GM19240 (cell line): Measurements from ENCODE around the gene ATP13A4.
"Not testable (repeated sequence)": the region's sequence is repeated elsewhere in the genome, so short reads cannot be mapped to it uniquely, and the experiment has no call there.

Source experiments
- DNase-seq: peaks from one replicate; pipeline ENCODE4 v3.0.0; 2011; ENCODE audit warnings: low spot score; ENCODE audit not compliant: insufficient read length

Gene ATP13A4

GRCh38 chr3:193559100-193559499 is 4.4 kb upstream of the ATP13A4 start:
- DNase-seq, result no peak

GRCh38 chr3:193556841-193557240 is 2.1 kb upstream of the ATP13A4 start:
- DNase-seq, result no peak

DNA sequence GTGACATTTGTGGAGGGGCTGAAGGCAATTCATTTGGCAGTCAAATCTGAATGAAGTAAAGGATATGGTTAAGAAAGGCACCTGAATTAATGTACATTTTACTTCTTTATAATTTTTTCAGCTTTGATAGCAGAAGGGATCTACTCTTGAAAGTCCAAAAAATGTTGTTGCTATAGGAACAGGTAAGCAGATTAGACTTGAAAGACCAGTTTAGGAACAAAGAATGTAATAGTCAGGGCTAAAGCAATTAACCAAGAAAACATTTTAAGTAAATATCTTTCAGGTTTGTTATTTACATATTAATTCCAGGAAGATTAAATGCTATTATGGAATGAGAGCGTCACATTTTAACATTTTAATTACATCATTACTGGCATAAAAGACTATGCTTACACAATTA is 1.1 kb downstream of the ATP13A4 start:
- DNase-seq, result no peak

DNA sequence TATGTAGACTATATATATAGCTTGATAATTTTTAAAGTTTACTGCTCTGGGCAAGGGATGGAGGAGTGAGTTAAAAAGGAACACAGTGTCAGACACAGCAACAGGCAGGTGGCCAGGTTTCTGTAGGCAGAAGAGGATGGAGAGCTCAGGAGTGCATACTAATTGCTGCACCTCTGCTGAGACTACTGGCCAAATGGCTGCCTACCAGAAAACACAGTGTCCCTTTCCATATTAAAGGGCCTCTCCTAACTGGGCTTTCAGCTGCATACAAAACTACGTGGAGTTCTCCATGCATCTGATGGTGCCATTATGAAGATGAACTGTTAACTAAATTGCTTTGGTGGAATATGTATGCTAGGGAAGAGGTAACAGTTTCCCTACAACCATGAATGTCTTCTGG is 1.8 kb downstream of the ATP13A4 start:
- DNase-seq, result no peak

DNA sequence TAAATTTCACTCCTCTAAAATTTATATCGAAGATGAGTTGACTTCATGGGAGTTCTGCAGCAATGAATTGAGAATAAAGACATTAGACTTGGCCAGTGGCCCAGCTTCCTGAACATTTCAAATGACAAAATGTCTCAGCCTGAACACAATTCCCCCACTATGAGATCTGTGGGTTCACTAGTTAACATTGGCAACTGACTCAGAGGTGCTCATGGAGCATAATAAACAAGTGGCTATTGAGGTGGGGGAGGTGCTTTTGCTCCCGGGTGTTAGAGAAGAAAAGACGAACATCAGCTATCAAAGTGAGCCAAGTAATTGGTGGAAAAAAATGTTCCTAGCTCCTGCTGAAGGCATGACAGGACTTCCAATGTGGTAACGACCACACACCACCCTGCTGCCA is 6.3 kb downstream of the ATP13A4 start:
- DNase-seq, result no peak

DNA sequence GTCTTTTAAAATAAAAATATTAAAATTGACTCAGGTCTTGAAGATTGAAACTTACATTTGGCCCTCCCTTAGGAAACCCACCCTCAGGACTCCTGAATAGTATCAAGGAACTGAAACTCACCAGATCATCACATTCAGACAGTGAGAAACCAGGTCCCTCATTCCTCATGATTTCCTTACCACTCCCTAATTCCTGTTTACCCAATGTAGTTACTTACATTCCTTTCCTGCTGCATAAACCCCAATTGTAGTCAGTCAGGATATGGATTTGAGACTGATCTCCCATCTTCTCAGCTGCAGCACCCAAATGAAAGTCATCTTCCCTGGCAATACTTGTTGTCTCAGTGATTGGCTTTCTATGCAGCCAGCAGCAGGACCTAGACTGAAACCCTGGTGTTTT is 8.6 kb downstream of the ATP13A4 start:
- DNase-seq, result no peak

DNA sequence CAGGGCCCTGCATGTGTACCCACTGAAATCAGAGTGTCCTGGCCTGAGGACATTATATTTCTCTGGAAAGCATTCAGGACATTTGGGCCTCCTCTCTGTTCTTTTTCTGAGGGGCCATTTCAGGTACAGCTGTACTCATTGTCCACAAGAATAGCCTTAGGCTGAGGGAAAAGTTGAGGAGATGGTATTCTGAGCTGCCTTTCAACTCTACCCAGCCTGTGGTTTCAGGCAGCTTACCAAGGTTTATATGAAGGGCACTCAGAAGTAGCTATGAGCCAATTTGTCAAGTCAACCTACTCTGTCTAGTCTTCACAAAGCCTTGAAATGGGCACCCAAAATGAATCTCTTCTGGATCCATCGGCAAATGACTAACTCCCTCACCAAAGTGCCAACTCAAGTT is 9.4 kb downstream of the ATP13A4 start:
- DNase-seq, result no peak

DNA sequence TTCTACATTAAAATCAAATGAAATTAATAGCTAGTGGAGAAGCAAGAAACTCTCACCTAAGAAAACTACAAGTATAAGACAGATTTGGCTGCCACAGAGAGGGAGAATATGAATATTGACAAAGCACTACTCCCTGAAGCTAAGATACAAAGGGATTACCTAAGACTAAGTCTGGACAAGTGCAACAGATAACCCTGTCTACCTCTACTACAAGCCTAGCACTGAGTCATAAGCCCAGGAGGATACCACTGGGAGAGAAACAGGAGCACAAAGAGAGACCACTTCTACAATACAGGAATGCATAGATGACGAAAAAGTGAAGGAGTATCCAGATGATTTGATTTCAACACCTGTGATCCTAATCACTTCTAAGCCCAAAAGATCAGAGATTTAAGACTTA is 10.4 kb downstream of the ATP13A4 start:
- no peak for DNase-seq

- DNase-seq, result no peak
Observed at GRCh38 chr3:193530231-193531165, 24.2 kb downstream of the ATP13A4 start.

- DNase-seq, result not testable (repeated sequence)
Observed at GRCh38 chr3:193526085-193526484, 28.6 kb downstream of the ATP13A4 start.

GRCh38 chr3:193522473-193522872 is 32.2 kb downstream of the ATP13A4 start:
- DNase-seq, result no peak

- no peak for DNase-seq
Observed at GRCh38 chr3:193520738-193521137, 34.0 kb downstream of the ATP13A4 start.

DNA sequence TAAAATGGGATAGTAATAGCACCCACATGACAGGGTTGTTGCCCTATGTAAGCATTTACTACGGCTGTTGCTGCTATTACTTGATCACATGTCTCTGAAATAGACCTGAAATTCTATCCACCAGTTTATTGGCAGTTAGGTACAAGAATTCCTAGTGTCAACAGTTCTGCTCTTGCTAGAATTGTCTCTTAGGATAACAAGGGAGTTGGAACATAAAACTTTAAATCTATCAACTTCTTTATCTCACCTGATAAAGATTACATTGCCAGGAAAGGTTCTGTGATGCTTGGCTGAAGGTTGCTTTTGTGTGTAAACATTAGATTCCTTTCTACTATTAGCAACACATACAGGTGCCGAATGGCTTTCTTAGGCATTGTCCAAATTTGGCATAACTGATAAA is 38.7 kb downstream of the ATP13A4 start:
- DNase-seq, result no peak

GRCh38 chr3:193510154-193510553 is 44.5 kb downstream of the ATP13A4 start:
- DNase-seq, result no peak

DNA sequence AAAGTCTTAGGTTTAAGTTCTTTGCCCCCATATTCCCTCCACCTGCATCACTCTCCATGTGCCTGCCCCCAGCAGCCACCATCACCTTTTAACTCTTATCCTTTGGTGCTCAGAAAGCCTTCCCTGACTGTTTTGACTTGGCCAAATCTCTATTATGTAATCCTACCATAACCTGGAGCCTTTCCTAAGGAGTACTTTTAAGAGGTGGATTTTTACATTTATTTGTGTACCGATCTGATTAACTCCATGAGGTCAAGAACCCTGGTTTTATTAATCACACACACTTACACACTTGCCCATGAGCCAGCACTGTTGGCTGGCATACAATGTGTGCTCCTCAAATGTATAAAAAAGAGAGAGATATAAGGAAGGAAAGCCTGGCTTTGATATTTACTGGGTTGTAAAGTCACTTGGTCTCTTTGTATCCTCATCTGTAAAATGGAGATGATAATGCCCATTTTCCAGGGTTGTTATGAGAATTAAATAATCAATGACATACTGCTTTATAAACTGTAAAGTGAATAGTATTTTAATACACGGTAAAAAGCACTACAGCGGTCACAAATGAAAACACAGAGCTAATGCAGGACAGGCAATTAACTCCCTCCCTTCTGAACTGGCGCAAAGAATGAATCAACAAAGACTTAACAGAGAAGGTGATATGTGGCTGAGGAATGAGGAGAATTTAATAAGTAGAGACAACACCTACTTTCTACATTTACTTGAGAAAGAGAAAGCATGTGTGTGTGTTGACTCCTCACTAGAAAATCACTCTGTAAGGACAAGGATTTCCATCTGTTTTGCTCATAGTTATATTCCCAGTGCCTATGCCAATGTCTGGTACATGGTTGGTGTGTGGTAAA is 45.4 kb downstream of the ATP13A4 start:
- DNase-seq, result no peak

DNA sequence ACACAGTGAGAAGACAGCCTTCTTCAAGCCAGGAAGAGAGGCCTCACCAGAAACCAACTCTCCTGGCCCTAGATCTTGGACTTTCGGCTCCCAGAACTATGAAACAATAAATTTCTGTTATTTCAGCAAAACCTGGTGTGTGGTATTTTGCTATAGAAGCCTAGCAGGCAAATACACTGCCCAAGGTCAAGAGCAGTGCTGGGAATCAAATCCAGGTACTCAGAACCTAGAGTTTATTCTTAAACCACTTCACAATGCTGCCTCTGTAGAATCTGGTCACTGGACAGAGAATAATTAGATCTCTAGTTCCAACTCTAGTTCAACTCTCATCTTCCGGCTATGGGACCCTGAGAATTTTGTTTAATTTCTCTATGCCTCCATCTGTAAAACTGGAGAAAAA is 46.6 kb downstream of the ATP13A4 start:
- DNase-seq, result no peak

DNA sequence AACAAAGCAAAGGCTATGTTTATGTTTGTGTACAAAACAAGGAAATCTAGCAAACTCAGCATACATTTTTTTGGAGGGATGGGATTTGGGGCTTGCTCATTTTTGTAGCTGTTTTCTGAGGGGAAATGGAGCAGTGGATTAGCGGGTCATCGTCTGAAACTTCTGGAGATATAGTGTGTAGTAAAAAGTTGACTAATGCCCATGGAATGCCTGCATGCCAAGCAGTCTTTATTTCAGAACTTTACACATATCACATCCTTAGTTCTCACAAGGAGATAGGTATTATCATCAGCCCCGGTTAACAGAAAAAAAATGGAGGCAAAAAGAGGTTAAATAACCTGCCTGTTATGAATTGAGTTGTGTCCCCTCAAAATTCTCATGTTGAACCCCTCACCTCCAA is 47.1 kb downstream of the ATP13A4 start:
- DNase-seq, result no peak

- DNase-seq, result no peak
Observed at GRCh38 chr3:193506921-193507320, 47.8 kb downstream of the ATP13A4 start.

- no peak for DNase-seq
Observed at GRCh38 chr3:193502871-193503270, 51.8 kb downstream of the ATP13A4 start.

GRCh38 chr3:193499801-193500485 is 54.8 kb downstream of the ATP13A4 start:
- DNase-seq, result no peak

GRCh38 chr3:193499136-193499770 is 55.4 kb downstream of the ATP13A4 start:
- DNase-seq, result no peak
